Measurements from ENCODE around the gene CFAP74. TPM values are rescaled to one million over a fixed set of nuclear protein-coding genes. Genes with fewer than 3 reads are reported as not detected.

CFAP74 gene
- polyA plus RNA-seq, 1 donor (not counting 4 experiments of a cell fraction or from before 2014, with no cell fraction given): not detected

GRCh38 chr1:1880617-1881312 lies 122.8 kb downstream of the CFAP74 start:
- FAIRE-seq: no peak
- Histone ChIP-seq H3K79me2 (ENCODE audit: control insufficient read depth, insufficient read depth, low read length) (peaks cover 96% of the 10 kb centered on the region), H3K9me1 (ENCODE audit: control insufficient read depth, extremely low read depth, insufficient read depth, low read length) (no peaks in the 10 kb centered on the region), H3K9ac (ENCODE audit: control insufficient read depth, extremely low read depth, insufficient read depth, low read length) (no peak overlapping the region), H3K4me3 (ENCODE audit: control insufficient read depth in 2 of 3, extremely low read depth in 1 of 3, insufficient read depth in 2 of 3, low read depth in 1 of 3, low read length in 3 of 3) (no peak overlapping the region), H3K4me1 (ENCODE audit: control insufficient read depth, extremely low read depth, insufficient read depth, low read length) (no peaks in the 10 kb centered on the region), H3K27me3 (ENCODE audit: control insufficient read depth, extremely low read depth, insufficient read depth, low read length) (no peaks in the 10 kb centered on the region), H2AFZ (ENCODE audit: control insufficient read depth, low read length) (no peak overlapping the region), H4K20me1 (ENCODE audit: control insufficient read depth, extremely low read depth, insufficient read depth, low read length) (peaks cover 74% of the 10 kb centered on the region), H3K9me3 (ENCODE audit: control insufficient read depth, low read depth, low read length) (no peaks in the 10 kb centered on the region), H3K4me2 (ENCODE audit: control insufficient read depth, extremely low read depth, insufficient read depth, low read depth, low read length) (no peak overlapping the region), H3K36me3 (ENCODE audit: control insufficient read depth in 2 of 2, extremely low read depth in 1 of 2, insufficient read depth in 2 of 2, low read length in 2 of 2) (peaks cover 8 to 17% of the 10 kb centered on the region in 2 experiments), H3K27ac (ENCODE audit: control insufficient read depth, insufficient read depth, low read length) (no peak overlapping the region)
- no peak for DNase-seq (ENCODE audit: low read depth, low spot score)
- dilution Hi-C loops (cut with MboI; ENCODE audit: extremely low pct_ligation_motif_present, low sequenced_read_pairs): no loop called here
- TF ChIP-seq CTCF (optimal IDR thresholded peaks at IDR 0.05 in 1 of 3, IDR thresholded peaks at IDR 0.05 in 1 of 3, conservative IDR thresholded peaks at IDR 0.05 in 1 of 3; ENCODE audit: extremely low read depth in 1 of 3, insufficient read depth in 2 of 3, low read length in 3 of 3): no peak
- no peak for TF ChIP-seq EZH2 (IDR thresholded peaks at IDR 0.05; ENCODE audit: low read length)

- Histone ChIP-seq H4K20me1 (ENCODE audit: control insufficient read depth, extremely low read depth, insufficient read depth, low read length) (peaks cover 76% of the 10 kb centered on the region), H3K36me3 (ENCODE audit: control insufficient read depth in 2 of 2, extremely low read depth in 1 of 2, insufficient read depth in 2 of 2, low read length in 2 of 2) (peaks cover 11 to 24% of the 10 kb centered on the region in 2 experiments), H3K4me3 (ENCODE audit: control insufficient read depth in 2 of 3, extremely low read depth in 1 of 3, insufficient read depth in 2 of 3, low read depth in 1 of 3, low read length in 3 of 3) (no peak overlapping the region), H3K9me3 (ENCODE audit: control insufficient read depth, low read depth, low read length) (no peaks in the 10 kb centered on the region), H2AFZ (ENCODE audit: control insufficient read depth, low read length) (no peak overlapping the region), H3K4me2 (ENCODE audit: control insufficient read depth, extremely low read depth, insufficient read depth, low read depth, low read length) (no peak overlapping the region), H3K4me1 (ENCODE audit: control insufficient read depth, extremely low read depth, insufficient read depth, low read length) (no peaks in the 10 kb centered on the region), H3K27me3 (ENCODE audit: control insufficient read depth, extremely low read depth, insufficient read depth, low read length) (no peaks in the 10 kb centered on the region), H3K9ac (ENCODE audit: control insufficient read depth, extremely low read depth, insufficient read depth, low read length) (no peak overlapping the region), H3K9me1 (ENCODE audit: control insufficient read depth, extremely low read depth, insufficient read depth, low read length) (no peaks in the 10 kb centered on the region), H3K27ac (ENCODE audit: control insufficient read depth, insufficient read depth, low read length) (no peak overlapping the region), H3K79me2 (ENCODE audit: control insufficient read depth, insufficient read depth, low read length) (peaks cover 96% of the 10 kb centered on the region)
- no peak for FAIRE-seq
- dilution Hi-C loops (cut with MboI; ENCODE audit: extremely low pct_ligation_motif_present, low sequenced_read_pairs): no loop called here
- no peak for DNase-seq (ENCODE audit: low read depth, low spot score)
- TF ChIP-seq CTCF (optimal IDR thresholded peaks at IDR 0.05 in 1 of 3, IDR thresholded peaks at IDR 0.05 in 1 of 3, conservative IDR thresholded peaks at IDR 0.05 in 1 of 3; ENCODE audit: extremely low read depth in 1 of 3, insufficient read depth in 2 of 3, low read length in 3 of 3): no peak
- no peak for TF ChIP-seq EZH2 (IDR thresholded peaks at IDR 0.05; ENCODE audit: low read length)
Observed at GRCh38 chr1:1879942-1880341, 123.6 kb downstream of the CFAP74 start.
